ENCODE results near the gene ZSCAN1.

Gene ZSCAN1

GRCh38 chr19:58033741-58034476 is at the start of gene ZSCAN1:
ZSCAN1 (plus strand) TSS chr19:58034025; CDS start chr19:58037837, 3,812 bp downstream.
- H3K9me3 ChIP-seq (ENCODE audit: control insufficient read depth, low read length) = no peaks in the 10 kb centered on the region
- no peaks in the 10 kb centered on the region for H3K36me3 ChIP-seq (ENCODE audit: control insufficient read depth, insufficient read depth, low read length)
- no peaks in the 10 kb centered on the region for H3K4me1 ChIP-seq
- no peak within 1 kb of the TSS for H3K27ac ChIP-seq
- peak within 1 kb of the TSS; percentile 75 for H2AFZ ChIP-seq
- peak within 1 kb of the TSS; percentile 68 for H3K4me2 ChIP-seq (ENCODE audit: low read length)
- H3K79me2 ChIP-seq = no peaks in the 10 kb centered on the region
- no peaks in the 10 kb centered on the region for H3K27me3 ChIP-seq (ENCODE audit: control insufficient read depth, insufficient read depth, low read length)
- peak within 1 kb of the TSS; percentile 50 for H3K4me3 ChIP-seq (ENCODE audit: low read depth, low read length)
- no peak for TF ChIP-seq CTCF (IDR thresholded peaks at IDR 0.05)
- no peak within 1 kb of the TSS for H3K9ac ChIP-seq

GRCh38 chr19:57992841-57993240 is 41.0 kb upstream of the ZSCAN1 start:
- H3K4me2 ChIP-seq (ENCODE audit: low read length) = no peak overlapping the region
- TF ChIP-seq CTCF (IDR thresholded peaks at IDR 0.05) = no peak
- no peaks in the 10 kb centered on the region for H3K36me3 ChIP-seq (ENCODE audit: control insufficient read depth, insufficient read depth, low read length)
- H3K79me2 ChIP-seq = peaks cover 8% of the 10 kb centered on the region
- no peaks in the 10 kb centered on the region for H3K4me1 ChIP-seq
- H3K27ac ChIP-seq = no peak overlapping the region
- H3K4me3 ChIP-seq (ENCODE audit: low read depth, low read length) = no peak overlapping the region
- no peak overlapping the region for H2AFZ ChIP-seq
- no peaks in the 10 kb centered on the region for H3K9me3 ChIP-seq (ENCODE audit: control insufficient read depth, low read length)
- no peaks in the 10 kb centered on the region for H3K27me3 ChIP-seq (ENCODE audit: control insufficient read depth, insufficient read depth, low read length)
- H3K9ac ChIP-seq = no peak overlapping the region

GRCh38 chr19:58000677-58001076 is 33.1 kb upstream of the ZSCAN1 start:
- Histone ChIP-seq H3K36me3 (ENCODE audit: control insufficient read depth, insufficient read depth, low read length) (no peaks in the 10 kb centered on the region), H3K9ac (no peak overlapping the region), H3K27ac (no peak overlapping the region), H3K4me1 (peaks cover 11% of the 10 kb centered on the region), H3K9me3 (ENCODE audit: control insufficient read depth, low read length) (no peaks in the 10 kb centered on the region), H3K4me3 (ENCODE audit: low read depth, low read length) (no peak overlapping the region), H3K27me3 (ENCODE audit: control insufficient read depth, insufficient read depth, low read length) (no peaks in the 10 kb centered on the region), H2AFZ (no peak overlapping the region), H3K79me2 (peaks cover 21% of the 10 kb centered on the region), H3K4me2 (ENCODE audit: low read length) (peak overlapping the region; percentile 86)
- no peak for TF ChIP-seq CTCF (IDR thresholded peaks at IDR 0.05)

GRCh38 chr19:58001895-58002369 is 31.9 kb upstream of the ZSCAN1 start:
- Histone ChIP-seq H3K9ac (peak overlapping the region; percentile 84), H3K27me3 (ENCODE audit: control insufficient read depth, insufficient read depth, low read length) (no peaks in the 10 kb centered on the region), H3K4me3 (ENCODE audit: low read depth, low read length) (peak overlapping the region; percentile 99), H3K9me3 (ENCODE audit: control insufficient read depth, low read length) (no peaks in the 10 kb centered on the region), H3K27ac (peak overlapping the region; percentile 92), H3K79me2 (peaks cover 21% of the 10 kb centered on the region), H3K4me1 (peaks cover 11% of the 10 kb centered on the region), H2AFZ (peak overlapping the region; percentile 93), H3K4me2 (ENCODE audit: low read length) (peak overlapping the region; percentile 86), H3K36me3 (ENCODE audit: control insufficient read depth, insufficient read depth, low read length) (no peaks in the 10 kb centered on the region)
- no peak for TF ChIP-seq CTCF (IDR thresholded peaks at IDR 0.05)
